SK-MEL-5 (cell line): ENCODE results near the gene VPS35L. TPM values are rescaled to one million over a fixed set of nuclear protein-coding genes. Genes with fewer than 3 reads are reported as not detected.

ENCODE experiments used
- DNase-seq: peaks from one replicate; pipeline ENCODE4 v3.0.0-alpha.2; 2016; ENCODE audit warnings: low read depth, low spot score
- in situ Hi-C: cut with HindIII; loops from 2 replicates; pipeline ENCODE4 v1.10.0; 2016; ENCODE audit warnings: low sequenced_read_pairs, high pct_unique_total_duplicates, low pct_unique_long_range_greater_than_20kb
- total RNA-seq: library from RNA; depleted of rRNA; stranded (reverse); fragments of >200 nt; shearing (Covaris generic); gene quantifications from 2 replicates; pipeline ENCODE4 v1.2.3, GENCODE V29; 2014

VPS35L gene
- total RNA-seq, 1 experiment from 2014 or later, result 27.8 TPM

- DNase-seq, result no peak
- in situ Hi-C loops, result no loop called here
Measured at GRCh38 chr16:19610200-19610599, 54.7 kb downstream of the VPS35L start.

- in situ Hi-C loops, result no loop called here
- DNase-seq, result no peak
Measured at GRCh38 chr16:19613834-19614233, 58.3 kb downstream of the VPS35L start.

DNA sequence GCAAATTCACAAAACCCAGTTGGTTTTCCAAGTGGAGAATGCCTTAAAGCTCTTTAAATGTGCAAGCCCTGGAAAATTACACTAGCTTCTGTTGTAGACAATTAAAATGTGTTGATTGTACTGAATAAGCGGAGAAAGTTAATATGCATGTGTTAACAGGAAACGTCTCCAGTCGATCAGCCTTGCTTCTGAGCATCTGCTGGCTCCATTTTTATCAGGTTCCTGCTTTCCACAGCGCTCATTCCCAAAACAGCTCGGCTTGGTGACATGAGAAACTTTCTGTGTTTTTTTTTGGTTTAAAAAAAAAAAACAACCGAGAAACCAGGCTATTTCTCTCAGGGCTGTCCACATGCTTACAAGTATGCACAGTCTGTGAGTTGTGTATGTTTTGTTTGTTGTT lies 60.7 kb downstream of the VPS35L start:
- no peak for DNase-seq
- in situ Hi-C loops, result no loop called here

- in situ Hi-C loops, result no loop called here
- no peak for DNase-seq
Measured at GRCh38 chr16:19618876-19619275, 63.4 kb downstream of the VPS35L start.

DNA sequence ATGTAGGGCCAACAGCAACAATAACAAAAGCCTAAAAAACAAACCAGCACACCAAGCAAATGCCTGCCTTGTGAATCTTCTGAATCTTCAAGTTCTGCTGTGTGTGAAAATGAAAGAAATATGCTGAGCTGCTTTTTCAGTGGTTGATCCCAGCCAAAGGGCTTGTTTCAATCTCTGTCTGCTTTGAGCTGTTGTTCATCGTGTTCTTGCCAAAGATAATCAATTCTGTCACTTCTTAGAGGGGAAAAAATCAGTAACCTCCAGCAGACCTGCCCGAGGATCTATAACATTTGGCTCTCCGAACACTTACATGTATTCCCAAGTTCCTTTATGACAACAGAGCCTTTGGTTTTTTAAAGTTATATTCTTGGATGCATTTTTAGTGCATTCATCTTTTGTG lies 65.9 kb downstream of the VPS35L start:
- in situ Hi-C loops, result no loop called here
- no peak for DNase-seq

GRCh38 chr16:19625039-19625438 lies 69.5 kb downstream of the VPS35L start:
- in situ Hi-C loops, result no loop called here

DNA sequence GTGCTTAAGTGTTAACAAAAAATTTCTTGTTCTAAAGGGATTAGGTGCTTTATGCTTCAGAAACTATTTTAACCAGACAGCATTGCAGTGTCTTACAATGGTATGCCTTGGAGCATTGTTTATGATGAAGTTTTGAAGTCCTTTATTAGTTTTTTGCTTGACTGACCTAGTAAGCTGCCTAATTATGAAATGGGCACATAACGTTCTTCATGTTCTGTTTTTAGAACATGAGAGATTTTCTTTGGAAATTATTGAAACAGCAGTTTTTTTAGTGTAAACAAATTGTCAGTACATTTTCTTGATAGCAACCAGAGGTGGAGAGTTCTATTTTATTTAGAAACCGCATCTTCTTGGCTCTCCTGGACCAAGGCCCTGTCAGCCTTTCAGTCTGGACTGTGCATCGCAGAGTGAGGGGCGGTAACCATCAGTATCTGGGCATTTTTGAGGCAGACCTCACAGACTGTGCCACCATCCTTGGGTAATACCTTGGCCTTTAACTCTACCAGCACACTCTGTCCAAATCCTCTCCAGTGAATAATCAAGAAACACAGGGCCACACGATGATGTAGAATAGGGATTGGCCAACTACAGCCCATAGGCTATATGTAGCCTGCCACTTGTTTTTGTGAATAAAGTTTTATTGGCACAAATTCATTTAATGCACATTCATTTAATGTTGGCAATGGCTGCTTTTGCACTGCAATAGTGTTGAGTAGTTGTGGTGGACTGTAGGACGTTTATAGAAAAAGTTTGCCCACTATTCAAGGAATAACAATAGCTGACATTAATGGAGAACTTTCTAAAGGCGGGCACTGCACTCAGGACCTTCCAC lies 81.1 kb downstream of the VPS35L start:
- in situ Hi-C loops, result no loop called here
- no peak for DNase-seq

More at GRCh38 chr16:19625039-19625438, 69.5 kb downstream of the VPS35L start:
- no peak for DNase-seq

DNA sequence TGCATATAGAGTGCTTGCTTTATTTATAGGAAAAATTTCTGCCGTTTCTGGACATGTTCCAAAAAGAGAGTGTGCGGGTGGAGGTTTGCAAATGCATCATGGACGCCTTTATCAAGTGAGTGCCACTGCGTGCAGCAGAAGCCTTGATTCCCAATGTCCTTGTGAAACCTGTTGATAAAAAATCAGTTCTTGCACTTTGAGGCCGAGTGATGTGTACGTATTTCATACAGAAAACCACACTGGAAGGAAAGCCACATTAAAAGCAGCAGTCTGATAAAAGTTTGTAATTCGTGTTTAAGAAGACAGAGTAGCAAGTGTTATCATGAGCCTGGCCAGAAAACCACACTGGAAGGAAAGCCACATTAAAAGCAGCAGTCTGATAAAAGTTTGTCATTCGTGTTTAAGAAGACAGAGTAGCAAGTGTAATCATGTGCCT lies 84.5 kb downstream of the VPS35L start:
- in situ Hi-C loops, result no loop called here
- peak; percentile 59 for DNase-seq

DNA sequence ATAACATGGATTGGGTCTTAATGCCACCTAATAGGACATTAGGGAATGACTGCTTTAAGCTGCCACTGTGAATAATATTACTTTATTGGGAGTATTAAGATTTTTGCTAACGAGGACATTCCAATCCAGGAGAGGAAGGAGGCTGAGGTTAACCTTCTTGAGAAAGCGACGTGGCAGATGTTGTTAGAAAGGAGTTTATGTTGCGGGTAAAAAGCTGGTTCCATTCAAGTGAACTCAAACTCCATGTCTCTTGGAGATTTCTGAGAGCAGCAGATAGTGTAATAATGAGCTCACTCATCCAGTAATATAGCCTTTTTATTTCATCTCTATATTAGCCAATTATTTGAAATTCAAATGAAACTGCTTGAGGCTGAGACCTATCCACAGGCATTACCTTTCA lies 87.0 kb downstream of the VPS35L start:
- DNase-seq, result no peak
- in situ Hi-C loops, result no loop called here

GRCh38 chr16:19644877-19645276 lies 89.4 kb downstream of the VPS35L start:
- DNase-seq, result no peak
- in situ Hi-C loops, result no loop called here

DNA sequence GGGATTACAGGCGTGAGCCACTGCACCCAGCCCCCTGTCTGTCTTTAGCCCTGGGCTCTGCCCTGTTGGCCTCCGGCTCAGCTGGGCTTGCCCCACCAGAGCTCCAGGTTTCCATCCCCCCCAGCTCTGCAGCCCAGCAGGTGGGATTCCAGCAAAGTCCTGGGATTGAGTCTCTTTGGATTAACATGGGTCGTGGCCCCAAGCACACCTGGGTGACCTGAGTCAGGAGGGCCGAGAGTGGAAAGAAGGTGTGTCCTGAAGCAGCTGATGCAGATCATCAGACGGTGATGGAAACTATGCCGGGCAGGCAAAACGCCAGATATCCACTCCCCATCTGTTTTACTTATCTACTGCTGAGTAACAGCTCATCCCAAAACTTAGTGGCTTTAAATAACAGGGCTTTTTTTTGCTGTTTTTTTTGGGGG lies 90.1 kb downstream of the VPS35L start:
- no peak for DNase-seq
- in situ Hi-C loops, result no loop called here

GRCh38 chr16:19649980-19650379 lies 94.5 kb downstream of the VPS35L start:
- DNase-seq, result no peak
- in situ Hi-C loops, result no loop called here

DNA sequence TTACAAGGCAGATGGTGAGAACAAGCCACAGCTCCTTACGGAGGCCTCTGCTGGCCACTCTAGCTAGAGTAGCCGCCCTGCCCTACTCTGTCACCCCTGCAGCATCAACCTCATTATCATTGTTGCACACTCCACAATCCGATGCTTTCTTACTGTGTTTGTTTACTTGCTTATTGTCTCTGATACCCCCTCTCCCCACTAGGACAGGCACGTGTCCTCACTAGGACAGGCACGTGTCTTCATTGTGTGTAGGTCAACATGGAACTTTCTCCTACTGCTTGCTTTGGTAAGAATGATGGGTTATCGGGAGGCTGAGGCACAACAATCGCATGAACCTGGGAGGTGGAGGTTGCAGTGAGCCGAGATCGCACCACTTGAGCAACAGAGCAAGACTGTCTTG lies 98.6 kb downstream of the VPS35L start:
- no peak for DNase-seq
- in situ Hi-C loops, result no loop called here

GRCh38 chr16:19655242-19655777 lies 99.8 kb downstream of the VPS35L start:
- in situ Hi-C loops, result no loop called here
- DNase-seq, result no peak

DNA sequence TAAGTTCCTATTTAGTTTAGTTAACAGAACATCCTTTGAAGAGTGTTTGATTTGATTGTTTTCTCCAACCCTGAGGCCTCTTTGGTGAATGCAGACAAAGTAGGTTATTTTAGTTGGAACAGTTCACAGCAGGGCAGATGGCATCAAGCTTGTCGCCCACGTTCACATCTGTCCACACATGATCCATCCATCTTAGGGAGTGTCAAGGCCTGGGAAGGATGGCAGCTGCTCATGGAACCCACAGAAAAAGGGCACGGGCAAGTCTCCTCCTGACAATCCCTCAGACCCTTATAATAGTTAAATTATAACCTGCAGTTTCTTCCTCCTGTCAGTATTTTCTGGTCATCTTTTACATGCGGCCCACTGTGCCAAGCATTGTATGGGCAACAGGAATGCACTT lies 102.3 kb downstream of the VPS35L start:
- DNase-seq, result no peak
- in situ Hi-C loops, result no loop called here

DNA sequence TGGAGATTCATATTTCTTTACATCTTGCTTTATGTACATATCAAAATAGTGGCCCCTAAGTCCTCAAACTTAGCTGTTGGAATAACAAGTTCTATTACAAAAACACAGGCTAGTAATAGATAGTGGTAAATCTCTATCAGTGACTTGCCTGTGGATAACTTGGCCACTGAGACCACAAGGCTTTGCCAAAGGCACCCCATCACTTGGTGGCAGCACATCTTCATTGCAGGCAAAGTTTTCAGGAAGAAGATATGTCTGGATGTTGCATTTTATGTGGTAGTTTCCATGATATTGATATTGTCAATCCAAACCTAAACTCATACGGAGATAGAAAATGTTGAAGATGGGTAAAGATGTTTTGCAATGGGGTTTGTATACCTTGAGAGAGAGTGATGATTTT lies 104.1 kb downstream of the VPS35L start:
- peak; percentile 27 for DNase-seq
- in situ Hi-C loops, result no loop called here

GRCh38 chr16:19660432-19660831 lies 104.9 kb downstream of the VPS35L start:
- in situ Hi-C loops, result no loop called here
- DNase-seq, result no peak

- in situ Hi-C loops, result no loop called here
Measured at GRCh38 chr16:19662351-19662750, 106.8 kb downstream of the VPS35L start.

GRCh38 chr16:19664166-19664565 lies 108.7 kb downstream of the VPS35L start:
- no peak for DNase-seq
- in situ Hi-C loops, result no loop called here

More at GRCh38 chr16:19662351-19662750, 106.8 kb downstream of the VPS35L start:
- no peak for DNase-seq
